HG03135 (cell line): ENCODE measurements around the gene ACSS1.

Experiments used
- ATAC-seq: cut with Tn5 transposase; IDR thresholded peaks from one replicate; pipeline ENCODE4 v1.9.1; 2021; ENCODE audit warnings: mild to moderate bottlenecking, moderate library complexity; ENCODE audit not compliant: unreplicated experiment

ACSS1 gene

GRCh38 chr20:24980291-24981053 is 77.5 kb downstream of the ACSS1 start:
- no peak for ATAC-seq

- no peak for ATAC-seq
Measured at GRCh38 chr20:24979036-24979960, 78.6 kb downstream of the ACSS1 start.

- ATAC-seq: no peak
Measured at GRCh38 chr20:24978513-24978912, 79.4 kb downstream of the ACSS1 start.

GRCh38 chr20:24977797-24978196 is 80.1 kb downstream of the ACSS1 start:
- ATAC-seq: no peak

GRCh38 chr20:24977336-24977735 is 80.6 kb downstream of the ACSS1 start:
- ATAC-seq: no peak

GRCh38 chr20:24972341-24972740 is 85.6 kb downstream of the ACSS1 start:
- ATAC-seq: no peak

- ATAC-seq: no peak
Measured at GRCh38 chr20:24971376-24972101, 86.4 kb downstream of the ACSS1 start.

GRCh38 chr20:24970754-24971153 is 87.2 kb downstream of the ACSS1 start:
- ATAC-seq: no peak

- ATAC-seq: no peak
Measured at GRCh38 chr20:24970030-24970553, 87.8 kb downstream of the ACSS1 start.

- ATAC-seq: no peak
Measured at GRCh38 chr20:24969186-24970029, 88.5 kb downstream of the ACSS1 start.

- ATAC-seq: no peak
Measured at GRCh38 chr20:24968278-24968800, 89.6 kb downstream of the ACSS1 start.

GRCh38 chr20:24966317-24967012 is 91.5 kb downstream of the ACSS1 start:
- no peak for ATAC-seq

- no peak for ATAC-seq
Measured at GRCh38 chr20:24965065-24965919, 92.6 kb downstream of the ACSS1 start.

- no peak for ATAC-seq
Measured at GRCh38 chr20:24964506-24964840, 93.5 kb downstream of the ACSS1 start.

GRCh38 chr20:24963672-24964505 is 94.0 kb downstream of the ACSS1 start:
- no peak for ATAC-seq

- ATAC-seq: no peak
Measured at GRCh38 chr20:24962510-24962909, 95.4 kb downstream of the ACSS1 start.

GRCh38 chr20:24962182-24962492 is 95.8 kb downstream of the ACSS1 start:
- no peak for ATAC-seq
